GM12801 (cell line): Measurements from ENCODE around the gene AIFM1.

Source experiments
- CTCF ChIP-seq: IDR thresholded peaks from one replicate; pipeline ENCODE4 v1.5.1; 2011; ENCODE audit warnings: control low read depth; ENCODE audit not compliant: insufficient read length; ENCODE audit errors: extremely low read depth

Gene AIFM1

GRCh38 chrX:130176354-130176776 lies 10.7 kb upstream of the AIFM1 start:
- TF ChIP-seq CTCF: no peak

- TF ChIP-seq CTCF: no peak
Measured at GRCh38 chrX:130174937-130175336, 9.3 kb upstream of the AIFM1 start.

GRCh38 chrX:130174045-130174704 lies 8.5 kb upstream of the AIFM1 start:
- TF ChIP-seq CTCF: no peak

GRCh38 chrX:130173190-130173895 lies 7.7 kb upstream of the AIFM1 start:
- no peak for TF ChIP-seq CTCF

- no peak for TF ChIP-seq CTCF
Measured at GRCh38 chrX:130172127-130172845, 6.6 kb upstream of the AIFM1 start.

GRCh38 chrX:130171446-130172126 lies 5.9 kb upstream of the AIFM1 start, which contains the start of gene RAB33A:
Gene RAB33A, plus strand, starts transcription at chrX:130171962. Its CDS starts 101 bp downstream, at chrX:130172063.
- TF ChIP-seq CTCF: no peak

- no peak for TF ChIP-seq CTCF
Measured at GRCh38 chrX:130170752-130171445, 5.3 kb upstream of the AIFM1 start.
